HG03139 (cell line): Measurements from ENCODE around the gene KHNYN.

Experiments
- ATAC-seq: cut with Tn5 transposase; IDR thresholded peaks from one replicate; pipeline ENCODE4 v1.9.1; 2021; ENCODE audit not compliant: unreplicated experiment

KHNYN gene

GRCh38 chr14:24422261-24422660 is 7.5 kb upstream of the KHNYN start:
- ATAC-seq = no peak

DNA sequence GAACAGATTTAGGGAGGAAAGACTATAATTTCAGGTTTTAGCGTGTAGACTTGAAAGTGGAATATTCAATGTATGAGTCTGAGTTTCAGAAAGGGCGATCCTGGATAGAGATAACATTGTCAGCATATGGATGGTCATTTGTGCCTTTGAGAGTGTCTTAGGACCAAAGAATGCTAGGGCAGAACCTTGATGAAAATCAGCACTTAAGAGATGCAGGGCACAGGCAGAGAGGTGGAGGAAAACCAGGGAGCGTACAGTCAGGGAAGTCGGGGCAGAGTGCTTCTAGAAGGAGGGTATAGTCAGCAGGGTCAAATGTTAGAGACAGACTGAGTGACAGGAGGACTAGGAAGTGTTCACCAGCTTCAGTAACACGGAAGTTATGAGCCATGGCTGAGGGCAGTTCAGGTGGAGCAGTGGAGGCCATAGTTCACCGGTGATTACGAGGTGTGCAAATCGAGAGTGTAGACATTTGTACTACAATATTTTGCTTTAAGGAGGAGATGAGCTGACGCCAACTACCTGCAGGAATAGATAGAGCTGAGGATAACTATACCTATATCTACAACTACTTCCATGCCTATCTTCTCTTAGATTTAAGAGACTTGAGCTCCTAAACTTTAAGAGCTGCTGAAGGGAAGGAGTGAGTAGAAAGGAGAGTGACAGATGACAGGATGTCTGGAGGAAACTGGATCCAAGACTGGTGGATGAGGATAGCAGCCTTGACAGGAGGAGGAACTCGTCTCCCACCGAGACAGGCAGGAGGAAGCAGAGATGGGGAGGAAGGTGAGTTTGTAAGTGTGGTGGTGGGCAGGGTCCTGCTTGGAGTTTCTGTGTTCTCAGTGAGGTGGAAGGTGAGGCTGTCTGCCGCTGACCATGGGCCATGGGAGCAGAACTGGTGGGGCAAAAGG is 6.8 kb upstream of the KHNYN start:
- no peak for ATAC-seq

DNA sequence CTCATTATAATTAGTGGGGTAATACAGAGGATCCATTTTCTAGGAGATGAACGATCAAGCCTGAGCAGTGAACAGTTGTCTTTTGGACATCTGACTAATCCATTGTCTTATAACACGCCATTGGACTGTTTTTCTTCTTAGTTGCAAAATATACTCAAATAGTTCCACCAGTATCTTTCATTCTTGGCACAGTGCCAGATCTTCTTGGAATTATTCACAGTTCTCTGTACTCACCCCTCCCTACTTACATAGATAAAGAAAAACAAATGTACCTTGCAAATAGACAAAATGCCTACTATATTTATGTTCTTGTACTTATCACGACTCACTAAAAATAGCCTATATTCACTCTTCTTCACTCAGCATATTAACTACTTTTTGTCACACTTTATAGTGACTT is 4.0 kb upstream of the KHNYN start:
- no peak for ATAC-seq

DNA sequence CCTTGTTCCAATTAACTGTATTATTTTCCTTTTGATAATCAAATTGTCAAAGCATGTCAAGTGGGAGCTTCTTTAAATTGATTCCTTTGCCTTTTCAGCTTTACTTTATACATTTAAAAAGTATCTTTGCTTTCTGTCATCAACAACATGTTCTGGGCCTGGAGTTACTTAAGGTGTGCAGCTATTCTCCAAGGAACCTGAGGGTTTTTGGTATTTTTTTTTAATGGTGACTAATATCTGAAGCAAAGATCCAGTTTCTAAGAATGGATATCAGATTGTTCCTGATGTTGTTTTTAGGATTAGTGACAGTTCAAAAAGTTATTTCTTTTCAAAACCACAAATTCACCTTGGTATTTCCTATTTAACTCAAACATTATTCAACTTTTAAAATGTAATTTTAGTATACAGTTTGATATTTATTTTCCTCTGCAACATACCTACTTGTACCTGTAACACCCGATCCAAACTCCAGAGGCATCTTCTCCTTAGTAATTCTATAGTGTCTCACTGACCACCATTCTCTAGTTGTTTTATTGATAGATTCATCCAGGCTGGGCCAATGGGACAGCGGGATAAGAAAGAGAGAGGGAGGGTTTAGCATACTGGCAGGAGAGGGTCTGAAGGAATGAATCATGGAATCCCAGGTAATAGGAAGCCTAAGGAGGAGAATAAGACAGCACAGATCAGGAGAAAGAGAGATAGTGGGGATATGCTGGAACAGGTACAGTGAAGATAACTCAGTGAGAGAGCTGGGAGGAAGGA is 3.4 kb upstream of the KHNYN start:
- no peak for ATAC-seq

DNA sequence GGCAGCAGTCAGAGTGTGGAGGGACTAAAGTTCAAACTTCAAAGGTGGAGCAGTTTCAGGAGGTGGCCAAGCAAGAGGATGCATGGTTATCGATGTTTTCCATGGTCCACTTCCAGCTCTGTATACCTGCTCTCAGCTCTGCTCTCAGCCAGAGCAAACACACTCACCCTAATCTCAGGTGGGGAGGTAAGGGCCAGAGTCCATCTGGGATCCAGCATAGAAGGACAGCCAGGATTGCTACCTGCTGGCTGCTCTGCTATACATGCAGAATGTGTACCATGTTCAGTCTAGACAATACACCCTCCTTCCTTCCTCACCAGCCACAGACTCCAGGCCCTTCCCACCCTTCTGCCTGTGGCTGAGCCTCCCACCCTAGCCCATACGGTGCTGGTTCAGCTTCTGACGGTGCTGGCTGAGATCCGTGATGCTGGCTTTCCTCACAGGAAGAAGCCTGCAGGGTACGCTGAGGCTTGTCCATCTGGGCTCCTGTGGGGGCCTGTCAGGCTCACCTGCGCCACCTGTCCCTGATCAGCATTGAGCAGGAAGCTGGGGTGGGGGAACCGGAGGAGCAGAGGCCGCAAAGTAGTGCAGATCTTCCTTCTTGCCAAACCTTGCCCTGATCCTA is 2.7 kb upstream of the KHNYN start:
- no peak for ATAC-seq

GRCh38 chr14:24427537-24428508 is 1.9 kb upstream of the KHNYN start:
- no peak for ATAC-seq

DNA sequence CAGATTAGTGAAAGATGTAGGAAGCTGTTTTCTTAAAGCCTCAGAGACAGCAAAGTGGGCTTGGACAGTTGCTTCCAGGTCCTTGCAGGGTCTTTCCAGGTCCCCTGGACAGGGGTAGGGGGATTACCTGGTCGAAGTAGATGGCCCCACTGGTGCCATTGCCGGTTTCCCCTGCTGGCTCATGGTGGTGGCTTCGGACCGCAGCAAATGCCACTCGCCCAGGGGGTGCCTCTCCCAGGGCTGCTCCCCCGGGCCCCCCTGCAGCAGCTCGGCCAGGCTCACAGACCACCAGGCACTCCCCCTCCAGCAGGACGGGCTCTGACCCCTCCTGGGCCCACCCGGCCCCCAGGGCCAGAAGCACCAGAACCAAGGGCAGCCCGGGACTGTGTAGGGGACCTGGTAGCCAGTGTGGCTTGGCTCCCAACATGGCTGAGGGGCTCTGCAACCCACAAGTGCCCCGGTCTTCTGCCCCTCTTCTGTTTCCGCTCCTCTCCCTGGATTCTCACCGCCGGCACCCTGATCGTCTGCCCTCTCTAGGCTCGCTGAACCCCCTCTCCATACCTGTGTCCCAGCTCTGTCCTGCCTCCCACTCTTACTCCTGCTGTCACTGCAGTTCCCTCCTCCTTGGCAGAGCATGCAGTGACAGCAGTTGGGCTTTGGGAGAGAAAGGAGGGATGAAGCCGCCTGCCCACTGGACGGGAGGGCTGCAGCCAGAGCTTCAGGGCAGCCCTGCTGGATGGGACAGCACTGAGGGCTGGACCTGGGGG is 943 bp upstream of the KHNYN start:
- ATAC-seq = no peak

GRCh38 chr14:24430143-24430681 is 458 bp downstream of the KHNYN start:
- ATAC-seq = peak; percentile 47

GRCh38 chr14:24430682-24431568 is 1.2 kb downstream of the KHNYN start:
- ATAC-seq = peak; percentile 17

DNA sequence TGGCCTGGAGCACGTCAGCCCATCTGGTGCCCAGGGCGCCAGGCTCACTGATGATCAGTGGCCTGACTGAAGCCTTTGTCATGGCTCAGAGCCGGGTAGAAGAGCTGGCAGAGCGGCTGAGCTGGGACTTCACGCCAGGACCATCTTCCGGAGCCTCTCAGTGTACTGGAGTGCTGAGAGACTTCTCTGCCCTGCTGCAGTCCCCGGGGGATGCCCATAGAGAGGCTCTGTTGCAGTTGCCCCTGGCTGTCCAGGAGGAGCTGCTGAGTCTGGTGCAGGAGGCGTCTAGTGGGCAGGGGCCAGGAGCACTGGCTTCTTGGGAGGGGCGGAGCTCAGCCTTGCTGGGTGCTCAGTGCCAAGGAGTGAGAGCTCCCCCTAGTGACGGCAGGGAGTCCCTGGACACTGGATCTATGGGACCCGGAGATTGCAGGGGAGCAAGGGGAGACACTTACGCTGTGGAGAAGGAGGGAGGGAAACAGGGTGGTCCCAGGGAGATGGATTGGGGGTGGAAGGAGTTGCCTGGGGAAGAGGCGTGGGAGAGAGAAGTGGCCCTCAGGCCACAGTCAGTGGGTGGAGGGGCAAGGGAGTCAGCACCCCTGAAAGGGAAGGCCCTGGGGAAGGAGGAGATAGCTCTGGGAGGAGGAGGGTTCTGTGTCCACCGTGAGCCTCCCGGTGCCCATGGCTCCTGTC is 2.0 kb downstream of the KHNYN start:
- peak; percentile 43 for ATAC-seq

DNA sequence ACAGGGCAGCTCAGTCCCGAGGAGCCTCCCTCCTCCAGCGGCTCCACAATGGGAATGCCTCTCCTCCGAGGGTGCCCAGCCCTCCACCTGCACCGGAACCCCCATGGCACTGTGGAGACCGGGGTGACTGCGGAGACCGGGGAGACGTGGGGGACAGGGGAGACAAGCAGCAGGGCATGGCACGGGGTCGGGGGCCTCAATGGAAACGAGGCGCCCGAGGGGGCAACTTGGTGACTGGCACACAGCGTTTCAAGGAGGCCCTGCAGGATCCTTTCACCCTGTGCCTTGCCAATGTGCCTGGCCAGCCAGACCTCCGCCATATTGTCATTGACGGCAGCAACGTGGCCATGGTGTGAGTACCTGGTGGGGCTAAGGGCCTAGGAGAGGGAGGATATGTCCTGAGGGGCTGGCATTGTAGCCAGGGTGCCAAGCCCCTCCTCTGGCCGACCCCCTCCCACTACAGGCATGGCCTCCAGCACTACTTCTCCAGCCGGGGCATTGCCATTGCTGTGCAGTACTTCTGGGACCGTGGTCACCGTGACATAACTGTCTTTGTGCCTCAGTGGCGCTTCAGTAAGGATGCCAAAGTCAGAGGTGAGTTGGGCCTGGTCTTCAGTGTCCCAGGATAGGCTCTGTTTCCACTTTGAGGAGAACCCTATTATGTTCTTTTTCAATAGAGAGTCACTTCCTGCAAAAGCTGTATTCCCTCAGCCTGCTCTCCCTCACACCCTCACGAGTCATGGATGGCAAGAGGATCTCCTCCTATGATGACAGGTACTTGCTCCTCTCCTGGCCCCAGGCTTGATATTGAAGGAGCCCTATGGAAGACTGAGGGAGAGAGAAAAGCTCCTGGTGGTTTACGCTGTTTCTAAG is 2.7 kb downstream of the KHNYN start:
- no peak for ATAC-seq

- ATAC-seq = no peak
Measured at GRCh38 chr14:24434036-24434435, 4.3 kb downstream of the KHNYN start.

DNA sequence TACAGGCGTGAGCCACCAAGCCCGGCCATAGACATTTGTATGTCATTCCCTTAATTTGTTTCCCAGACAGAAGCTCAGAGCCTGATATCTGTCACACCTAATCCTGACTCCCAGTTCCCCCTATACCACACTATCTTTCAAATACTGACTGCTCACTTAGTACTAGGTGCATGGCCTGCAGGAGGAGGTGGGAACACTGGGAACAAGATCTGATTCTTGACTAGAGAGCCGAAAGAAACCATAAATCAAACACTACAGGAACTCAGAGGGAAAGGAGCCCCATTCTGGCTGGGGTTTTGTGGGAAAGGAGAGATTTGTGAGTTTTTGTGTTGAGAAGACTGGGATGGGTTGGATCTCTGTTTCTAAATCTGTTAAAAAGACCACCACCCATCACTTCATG is 4.9 kb downstream of the KHNYN start:
- no peak for ATAC-seq

GRCh38 chr14:24435192-24435810 is 5.5 kb downstream of the KHNYN start:
- no peak for ATAC-seq

- no peak for ATAC-seq
Measured at GRCh38 chr14:24435998-24436354, 6.2 kb downstream of the KHNYN start.

GRCh38 chr14:24436355-24437019 is 6.7 kb downstream of the KHNYN start:
- no peak for ATAC-seq
